HG03159 (cell line): Measurements from ENCODE around the gene SEZ6L2.
"Not testable (repeated sequence)": the region's sequence is repeated elsewhere in the genome, so short reads cannot be mapped to it uniquely, and the experiment has no call there.

Experiments
- ATAC-seq: cut with Tn5 transposase; IDR thresholded peaks from one replicate; pipeline ENCODE4 v1.9.1; 2021; ENCODE audit warnings: mild to moderate bottlenecking, moderate library complexity; ENCODE audit not compliant: unreplicated experiment

SEZ6L2 gene

GRCh38 chr16:29899516-29900101, at the start of gene SEZ6L2:
Gene SEZ6L2, minus strand, starts transcription at chr16:29899550. Its CDS starts 531 bp downstream, at chr16:29899019.
- ATAC-seq = no peak

- no peak for ATAC-seq
These were observed 48.5 kb upstream of the SEZ6L2 start for GRCh38 chr16:29947897-29948296.

GRCh38 chr16:29943846-29944799, 44.8 kb upstream of the SEZ6L2 start:
- ATAC-seq = no peak

GRCh38 chr16:29940656-29941055, 41.3 kb upstream of the SEZ6L2 start:
- ATAC-seq = no peak

GRCh38 chr16:29931750-29932149, 32.4 kb upstream of the SEZ6L2 start:
- ATAC-seq = not testable (repeated sequence)

GRCh38 chr16:29927070-29927905, 27.9 kb upstream of the SEZ6L2 start:
- ATAC-seq = no peak

GRCh38 chr16:29926711-29927052, 27.3 kb upstream of the SEZ6L2 start:
- no peak for ATAC-seq

- peak; percentile 80 for ATAC-seq
These were observed 26.7 kb upstream of the SEZ6L2 start, which contains the start of gene KCTD13 for GRCh38 chr16:29925781-29926710. Gene KCTD13, minus strand, starts transcription at chr16:29926226. Its CDS starts 193 bp downstream, at chr16:29926033.

- ATAC-seq = no peak
These were observed 25.9 kb upstream of the SEZ6L2 start for GRCh38 chr16:29925105-29925756.

GRCh38 chr16:29922986-29923501, 23.7 kb upstream of the SEZ6L2 start:
- no peak for ATAC-seq

- ATAC-seq = no peak
These were observed 23.0 kb upstream of the SEZ6L2 start for GRCh38 chr16:29922326-29922725.

GRCh38 chr16:29921034-29921385, 21.7 kb upstream of the SEZ6L2 start:
- ATAC-seq = no peak

- no peak for ATAC-seq
These were observed 21.1 kb upstream of the SEZ6L2 start for GRCh38 chr16:29920288-29921033.

GRCh38 chr16:29916979-29917378, 17.6 kb upstream of the SEZ6L2 start:
- no peak for ATAC-seq

GRCh38 chr16:29915590-29916247, 16.4 kb upstream of the SEZ6L2 start:
- ATAC-seq = no peak

- ATAC-seq = no peak
These were observed 14.2 kb upstream of the SEZ6L2 start for GRCh38 chr16:29913514-29913913.

- no peak for ATAC-seq
These were observed 12.7 kb upstream of the SEZ6L2 start for GRCh38 chr16:29912087-29912486.

GRCh38 chr16:29911676-29912010, 12.3 kb upstream of the SEZ6L2 start:
- no peak for ATAC-seq
